GM21825 (cell line): ENCODE data around the gene C1orf141.
"Not testable (repeated sequence)": the region's sequence is repeated elsewhere in the genome, so short reads cannot be mapped to it uniquely, and the experiment has no call there.

Experiments
- ATAC-seq: cut with Tn5 transposase; IDR thresholded peaks from one replicate; pipeline ENCODE4 v1.9.1; 2021; ENCODE audit warnings: mild to moderate bottlenecking, moderate library complexity; ENCODE audit not compliant: unreplicated experiment

C1orf141 gene

DNA sequence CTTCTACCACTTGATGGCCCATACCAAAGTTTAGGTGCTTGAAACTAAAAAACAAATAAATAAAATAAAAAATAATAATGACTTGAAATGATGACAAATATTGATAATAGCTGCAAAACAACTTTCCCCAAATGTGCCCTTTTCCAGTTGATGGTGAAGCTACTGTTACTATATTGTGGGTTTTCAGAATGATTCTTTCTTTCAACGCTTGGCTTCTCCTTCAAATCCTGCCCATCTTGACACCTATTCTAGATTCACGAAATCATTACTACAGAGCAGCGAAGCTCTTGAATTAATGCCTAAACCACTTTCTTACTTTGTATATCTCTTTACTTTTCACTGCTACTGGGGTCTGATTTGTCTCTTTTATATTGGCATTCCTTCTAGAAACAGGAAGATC, 9.2 kb upstream of the C1orf141 start:
- no peak for ATAC-seq

DNA sequence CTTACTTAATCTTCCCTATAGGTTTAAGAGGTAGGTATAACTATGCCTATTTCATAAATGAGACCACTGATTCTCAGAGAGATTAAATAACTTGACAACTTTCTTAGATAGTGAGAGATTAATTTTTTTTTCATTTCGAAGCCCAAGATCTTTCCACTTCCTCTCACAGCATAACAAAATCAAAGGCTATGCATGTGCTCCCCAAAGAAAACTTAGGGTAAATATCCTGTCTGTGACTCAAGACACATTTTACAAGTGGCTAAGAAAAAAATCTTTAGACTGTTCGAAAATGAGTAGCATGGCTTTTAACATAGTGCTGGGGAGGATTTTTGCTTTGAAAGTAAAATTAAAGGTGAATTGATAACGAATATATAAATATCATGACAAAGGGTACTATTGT, 8.2 kb upstream of the C1orf141 start:
- no peak for ATAC-seq

DNA sequence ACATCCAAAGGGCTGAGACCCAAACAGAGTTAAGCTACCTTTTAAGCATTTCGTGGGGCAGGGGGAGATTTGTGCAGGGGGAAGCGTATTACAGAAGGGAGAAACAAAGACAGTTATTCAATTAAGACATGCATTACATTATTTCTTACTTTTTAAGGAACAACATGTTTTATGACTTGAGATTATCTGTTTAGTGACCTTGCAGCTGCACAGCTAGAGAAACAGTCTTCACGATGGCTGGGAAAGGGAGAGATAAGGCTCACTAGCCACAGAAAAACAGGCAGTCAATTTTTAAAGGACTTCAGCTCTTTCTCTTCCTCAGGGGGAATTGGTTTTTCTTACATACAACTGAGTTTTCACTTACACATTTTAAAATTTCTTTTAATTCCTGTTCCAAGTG, 7.1 kb upstream of the C1orf141 start:
- ATAC-seq = not testable (repeated sequence)

DNA sequence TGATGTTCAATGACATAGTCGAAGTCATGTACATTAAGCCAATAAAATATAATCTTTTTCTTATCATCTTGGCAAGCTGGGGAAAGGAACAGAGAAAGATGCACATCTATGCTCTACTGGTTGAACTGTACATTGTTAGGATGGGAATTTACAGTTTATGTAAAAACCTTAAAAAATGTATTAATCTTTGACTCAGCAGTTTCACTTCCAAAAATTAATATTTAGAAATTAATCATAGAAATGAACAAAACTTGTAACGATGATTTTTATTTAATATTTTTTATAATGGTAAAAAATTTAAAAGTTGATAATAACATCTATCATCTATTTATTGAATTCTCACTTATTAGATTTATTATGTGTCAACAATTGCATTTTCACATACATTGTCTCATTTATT, 5.7 kb upstream of the C1orf141 start:
- no peak for ATAC-seq

DNA sequence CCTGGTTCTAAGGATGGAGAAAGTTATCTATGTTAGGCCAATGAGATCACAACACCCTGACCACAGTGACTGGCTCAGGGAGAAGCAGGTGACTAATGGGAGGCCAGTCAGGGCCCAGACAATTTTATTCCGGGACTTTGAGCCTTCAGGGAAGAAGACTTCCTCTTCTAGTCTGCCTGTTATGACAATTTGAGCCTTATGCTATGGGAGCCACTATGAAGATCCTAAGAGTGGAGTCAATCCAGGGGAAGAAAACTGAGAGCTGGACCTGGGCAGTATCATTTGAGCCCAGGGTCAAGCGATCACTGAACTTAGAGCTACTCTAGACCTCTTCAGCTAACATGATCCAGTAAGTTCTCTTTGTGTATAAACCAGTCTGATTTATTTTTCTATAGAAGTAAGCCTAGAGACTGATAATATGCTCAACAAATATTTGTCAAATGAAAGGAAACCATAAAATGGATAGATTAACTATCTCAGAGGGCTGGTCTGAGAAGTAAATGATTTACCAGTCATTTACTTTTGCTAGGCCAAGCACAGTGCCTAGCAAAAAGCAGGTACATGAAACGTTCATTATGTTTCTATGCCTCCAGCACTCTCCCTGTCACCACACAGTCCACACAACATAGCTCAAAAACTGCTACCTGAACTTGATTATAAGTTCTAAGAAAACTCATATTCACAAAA, 4.2 kb upstream of the C1orf141 start:
- ATAC-seq = no peak

DNA sequence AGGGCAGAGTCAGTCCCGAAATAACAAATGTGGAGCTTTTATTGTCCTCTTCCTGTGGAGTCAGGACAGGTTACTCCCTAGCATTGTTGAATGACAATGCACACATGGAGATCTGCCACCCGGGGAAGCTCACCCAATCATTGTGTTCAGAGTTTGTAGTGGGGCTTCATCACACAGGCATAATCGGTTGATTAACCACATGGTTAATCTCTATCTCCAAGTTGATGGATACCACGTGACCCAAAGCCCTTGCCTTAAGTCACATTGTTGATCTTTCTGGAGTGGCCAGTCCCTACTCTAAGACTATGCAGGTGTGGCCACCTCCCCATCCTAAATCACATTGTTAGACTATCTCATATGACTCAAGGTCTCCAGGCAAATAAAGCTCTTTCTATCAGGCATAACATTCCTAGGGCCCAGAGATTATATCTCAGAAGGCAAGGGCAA, 2.6 kb upstream of the C1orf141 start:
- ATAC-seq = no peak

DNA sequence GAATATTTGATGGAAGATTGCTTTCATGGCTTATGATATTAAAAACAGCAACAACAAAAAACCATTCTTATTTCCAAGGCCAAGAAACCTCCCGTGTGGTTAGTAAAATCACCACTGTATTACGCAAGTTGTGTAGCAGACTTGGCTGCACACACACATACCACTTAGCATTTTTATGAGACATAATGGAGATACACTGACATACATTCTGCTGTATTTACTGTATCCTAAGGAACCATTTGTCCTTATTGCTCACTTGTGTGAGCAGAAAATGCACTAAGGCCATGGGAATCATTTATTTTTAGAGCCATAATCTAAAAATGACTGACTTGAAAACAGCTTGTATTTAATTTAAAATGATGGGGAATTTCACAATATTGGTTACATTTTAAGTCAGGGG, 584 bp upstream of the C1orf141 start:
- no peak for ATAC-seq

DNA sequence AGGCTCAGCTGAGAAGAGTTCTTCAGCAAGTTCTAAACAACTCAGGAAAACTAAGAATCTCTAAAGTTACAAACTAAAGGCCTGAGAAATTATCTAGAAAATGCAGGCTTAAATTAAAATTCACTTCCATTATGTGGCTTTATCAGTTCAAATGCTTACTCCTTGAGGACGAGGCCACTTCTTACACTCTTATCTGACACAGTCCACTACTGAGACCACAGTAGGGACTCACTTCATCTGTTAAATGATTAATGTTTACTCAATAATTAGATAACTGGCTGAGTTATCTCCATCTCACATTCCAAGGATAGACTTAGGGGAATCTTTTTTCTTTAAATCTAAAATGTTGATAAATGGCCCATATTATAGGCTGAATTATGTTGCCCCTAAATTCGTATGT, 1.6 kb downstream of the C1orf141 start:
- ATAC-seq = no peak

DNA sequence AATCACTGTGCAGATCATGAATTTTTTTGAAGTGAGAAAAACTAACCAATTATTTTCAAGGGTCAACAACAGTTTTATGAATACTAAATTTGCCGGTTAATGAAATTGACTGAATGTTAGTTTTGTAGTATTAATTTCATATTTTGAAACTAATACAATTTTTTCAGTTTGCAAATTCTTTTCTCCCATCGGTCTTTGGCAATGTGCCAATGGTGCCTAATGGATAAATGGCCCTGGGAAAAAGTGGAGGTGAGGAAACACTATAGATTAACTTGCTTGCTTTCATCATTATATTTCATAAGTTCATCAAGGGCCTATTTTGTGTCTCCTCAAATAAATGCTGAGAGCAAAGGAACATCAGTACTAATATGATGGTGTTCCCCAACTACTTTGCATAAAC, 4.1 kb downstream of the C1orf141 start:
- no peak for ATAC-seq

DNA sequence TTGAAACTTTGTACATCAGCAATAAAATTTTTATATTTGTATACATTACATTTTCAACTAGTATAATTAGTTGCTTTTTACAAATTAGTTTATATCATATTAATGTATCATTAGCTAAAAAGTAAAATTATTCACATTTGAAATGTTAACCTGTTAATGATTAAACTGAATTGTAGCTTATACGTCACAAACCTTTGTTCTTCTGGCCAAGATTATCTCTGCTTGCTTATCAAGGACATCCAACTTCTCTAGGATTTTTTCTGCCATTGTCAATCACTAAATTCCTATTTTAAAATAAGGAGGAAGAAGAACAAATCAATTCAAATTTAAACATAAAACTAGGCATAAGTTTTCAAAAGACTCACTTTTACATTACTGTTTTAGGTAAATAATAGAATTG, 7.8 kb downstream of the C1orf141 start:
- no peak for ATAC-seq

DNA sequence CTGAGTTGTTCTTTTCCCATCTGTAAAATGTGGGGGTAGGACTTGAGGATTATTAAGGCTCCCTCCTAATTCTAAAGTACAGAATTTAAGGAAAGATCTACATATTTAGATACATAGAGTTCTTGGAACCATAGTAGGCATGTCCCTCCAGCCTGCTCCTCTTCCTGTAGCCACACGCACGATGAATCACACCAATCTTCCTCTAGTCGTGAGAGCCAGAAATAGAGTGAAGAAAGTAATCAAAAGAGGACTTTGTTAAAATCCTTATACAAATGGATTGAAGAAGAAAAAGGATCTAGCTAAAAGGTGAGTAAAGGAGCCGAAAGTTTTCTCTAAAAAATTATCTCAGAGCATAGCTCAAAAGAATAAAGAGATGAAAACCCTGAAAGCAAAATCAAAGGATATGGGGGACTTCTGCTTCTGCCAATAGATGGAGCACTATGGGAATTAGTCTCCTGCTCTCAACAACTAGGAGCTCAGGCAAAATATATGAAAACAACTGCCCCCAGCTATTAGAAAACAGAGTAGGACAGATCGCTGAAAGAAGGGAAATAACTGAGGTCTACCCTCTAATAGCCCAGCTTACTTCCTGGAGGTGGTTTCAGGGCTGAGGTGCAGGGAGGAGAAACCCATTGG, 8.5 kb downstream of the C1orf141 start:
- ATAC-seq = no peak

DNA sequence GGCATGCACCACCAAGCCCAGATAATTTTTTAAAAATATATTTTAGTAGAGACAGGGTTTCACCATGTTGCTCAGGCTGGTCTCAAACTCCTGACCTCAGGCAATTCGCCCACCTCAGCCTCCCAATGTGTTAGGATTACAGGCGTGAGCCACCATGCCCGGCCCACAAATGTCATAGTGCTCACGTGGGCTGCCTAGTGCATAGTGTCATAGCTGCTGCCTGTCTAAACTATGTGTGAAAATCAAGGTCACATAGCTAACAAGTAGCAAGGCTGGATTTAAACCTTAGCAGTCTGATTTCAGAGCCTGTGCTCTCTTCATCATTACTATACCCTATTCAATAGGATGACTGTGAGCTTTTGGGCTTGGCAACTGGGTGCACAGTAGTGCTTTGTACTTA, 10.3 kb downstream of the C1orf141 start:
- ATAC-seq = no peak

DNA sequence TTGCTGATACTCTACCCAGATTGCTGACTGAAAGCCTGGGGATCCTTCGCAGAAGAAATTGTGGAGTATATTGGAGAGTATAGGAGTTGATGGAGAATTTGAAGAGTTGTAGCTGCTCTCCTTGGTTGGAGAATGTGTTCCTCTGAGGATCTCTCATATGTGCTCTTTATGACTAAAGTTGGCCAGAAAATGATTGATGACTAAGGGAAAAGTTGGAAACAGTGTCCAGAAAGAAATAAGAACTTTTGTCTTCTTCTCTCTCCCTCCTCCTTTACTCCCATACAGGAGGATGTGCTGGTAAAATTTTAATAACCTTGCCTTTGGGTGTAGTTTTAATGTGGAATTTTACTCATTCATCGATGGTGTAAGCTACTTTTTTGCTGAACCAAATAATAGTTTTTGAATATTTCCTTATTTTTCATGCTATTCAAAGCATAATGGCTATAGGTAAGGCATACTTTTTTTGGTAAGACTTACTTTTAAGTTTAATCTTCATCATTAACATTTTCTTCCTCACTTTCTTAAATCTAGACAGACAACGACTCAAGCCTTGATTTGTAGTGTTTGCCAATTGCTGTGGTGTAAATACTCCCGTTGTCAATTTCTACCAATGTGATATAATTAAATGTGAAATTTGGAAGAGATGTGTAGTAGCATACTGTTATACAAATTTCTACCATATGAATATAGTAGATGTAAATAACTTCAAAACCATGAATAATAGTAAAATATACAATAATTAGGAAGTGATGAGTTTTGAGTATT, 13.7 kb downstream of the C1orf141 start:
- ATAC-seq = no peak

DNA sequence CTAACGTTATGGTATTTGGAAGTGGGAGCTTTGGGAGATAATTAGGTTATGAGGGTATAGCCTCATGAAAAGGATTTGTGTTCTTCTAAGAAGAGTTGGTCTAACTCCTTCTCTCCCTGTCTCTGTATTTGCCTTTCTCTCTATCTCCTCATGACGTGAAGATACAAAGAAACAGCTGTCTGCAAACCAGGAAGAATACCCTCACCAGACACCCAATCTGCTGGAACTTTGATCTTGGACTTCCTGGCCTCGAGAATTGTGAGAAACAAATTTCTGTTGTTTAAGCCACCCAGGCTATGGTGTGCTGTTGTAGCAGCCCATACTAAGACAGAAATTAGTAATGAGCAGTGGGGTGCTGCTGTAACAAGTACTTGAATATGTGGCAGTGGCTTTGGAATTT, 16.1 kb downstream of the C1orf141 start:
- no peak for ATAC-seq

DNA sequence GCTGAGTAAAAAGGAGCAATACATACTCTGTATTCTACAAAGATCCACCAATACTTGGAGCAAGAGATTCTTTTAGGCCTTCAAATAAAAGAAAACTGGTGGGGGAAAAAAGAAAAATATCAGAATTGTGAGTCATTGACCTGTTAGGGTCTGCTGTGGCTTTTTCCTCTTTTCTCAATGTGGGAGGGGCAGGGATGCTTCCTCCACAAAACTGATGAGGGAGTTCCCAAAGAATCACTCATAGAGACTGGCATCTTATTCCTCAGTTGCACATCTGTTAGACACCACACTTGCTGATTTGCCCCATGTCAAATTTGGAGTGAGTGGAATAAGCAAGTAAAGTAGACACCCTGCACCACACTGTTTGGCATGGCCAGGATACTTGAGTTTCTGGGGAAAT, 16.6 kb downstream of the C1orf141 start:
- ATAC-seq = no peak

DNA sequence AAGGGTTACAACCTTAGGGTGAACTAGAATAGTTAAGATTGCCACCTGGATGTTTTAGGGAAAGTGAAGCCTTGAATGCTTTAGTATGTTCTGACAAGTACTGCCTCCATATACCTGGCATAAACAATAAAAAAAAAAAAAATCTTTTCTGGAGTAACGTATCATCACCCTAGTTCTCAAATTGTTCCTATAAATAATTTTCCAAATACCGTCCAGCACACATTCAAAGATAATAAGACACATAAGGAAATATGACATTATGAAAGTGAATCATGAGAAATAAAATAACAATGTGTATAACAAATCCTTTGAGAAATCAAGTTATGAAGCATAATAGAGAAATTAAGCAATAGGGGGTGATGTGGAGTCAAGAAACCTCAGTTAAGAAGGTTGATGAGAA, 20.6 kb downstream of the C1orf141 start:
- no peak for ATAC-seq

DNA sequence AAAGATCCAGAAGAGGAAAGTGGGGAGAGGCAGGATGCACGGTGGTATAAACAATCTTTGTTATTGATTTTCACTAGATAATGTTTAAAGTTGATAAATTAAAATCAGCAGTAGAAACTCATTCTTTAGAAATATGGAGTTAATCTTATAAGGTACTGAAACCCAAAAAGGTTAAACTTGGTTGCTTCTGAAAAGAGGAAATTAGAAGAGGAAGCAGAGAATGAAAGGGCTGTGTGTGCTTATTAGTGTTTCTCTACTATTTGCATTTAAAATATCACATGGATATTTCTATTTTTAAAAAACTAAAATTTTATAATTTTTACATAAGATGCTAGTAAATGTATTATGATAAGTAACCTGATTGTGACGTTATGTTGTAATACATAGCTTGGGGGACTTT, 24.4 kb downstream of the C1orf141 start:
- peak; percentile 61 for ATAC-seq

DNA sequence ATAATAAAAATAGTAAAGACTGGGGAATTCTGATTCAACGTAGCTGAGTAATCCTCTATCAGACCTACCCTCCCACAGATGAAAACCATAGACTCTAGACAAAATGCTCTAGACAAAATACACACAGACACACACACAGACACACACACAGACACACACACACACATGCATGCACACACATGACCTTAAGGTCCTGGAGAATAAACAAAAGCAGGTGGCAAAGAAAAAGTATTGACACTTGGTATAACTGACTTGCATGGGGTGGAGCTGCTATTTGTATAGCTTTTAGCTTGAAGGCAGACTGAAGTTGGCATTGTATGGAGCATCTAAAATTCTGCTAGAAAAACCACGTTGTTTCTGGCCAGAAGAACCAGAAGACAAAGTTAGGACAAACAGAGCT, 29.3 kb downstream of the C1orf141 start:
- no peak for ATAC-seq

DNA sequence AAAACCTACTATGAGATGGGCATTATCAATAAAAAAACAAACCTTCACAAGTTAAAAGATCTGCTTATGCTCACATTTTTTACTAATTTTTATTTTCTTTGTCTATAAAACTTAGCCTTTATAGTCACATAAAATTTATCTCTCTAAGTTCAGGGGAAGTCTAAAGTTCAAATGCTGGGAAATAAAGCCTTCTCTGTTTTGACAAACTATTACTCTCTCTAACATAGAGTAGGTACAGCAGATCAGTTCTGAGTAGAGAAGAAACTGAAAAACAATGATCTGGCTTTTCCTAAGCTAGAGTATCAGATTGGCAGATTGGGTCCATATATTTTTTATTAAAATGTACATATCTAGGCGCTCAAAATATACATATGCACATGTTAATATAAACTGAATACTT, 31.2 kb downstream of the C1orf141 start:
- no peak for ATAC-seq

DNA sequence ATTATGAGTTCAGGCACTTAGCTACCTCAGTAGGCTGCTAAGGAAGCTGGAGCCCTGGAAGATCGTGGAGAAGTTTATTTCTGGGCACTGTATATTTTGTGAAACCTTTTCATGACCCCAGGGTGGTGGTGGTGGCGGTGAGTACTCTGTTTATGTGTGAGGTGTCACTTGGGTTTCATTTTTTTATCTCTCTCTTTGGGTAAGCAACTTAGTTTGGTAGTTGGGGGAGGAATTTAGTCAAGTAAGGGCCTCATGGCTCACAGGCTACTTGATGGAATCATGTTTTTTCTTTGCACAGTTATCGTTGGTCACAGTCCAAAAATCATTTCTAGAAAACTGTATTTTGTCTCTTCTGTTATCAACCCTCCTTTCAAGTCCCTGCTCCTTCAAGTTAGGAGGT, 33.9 kb downstream of the C1orf141 start:
- no peak for ATAC-seq

DNA sequence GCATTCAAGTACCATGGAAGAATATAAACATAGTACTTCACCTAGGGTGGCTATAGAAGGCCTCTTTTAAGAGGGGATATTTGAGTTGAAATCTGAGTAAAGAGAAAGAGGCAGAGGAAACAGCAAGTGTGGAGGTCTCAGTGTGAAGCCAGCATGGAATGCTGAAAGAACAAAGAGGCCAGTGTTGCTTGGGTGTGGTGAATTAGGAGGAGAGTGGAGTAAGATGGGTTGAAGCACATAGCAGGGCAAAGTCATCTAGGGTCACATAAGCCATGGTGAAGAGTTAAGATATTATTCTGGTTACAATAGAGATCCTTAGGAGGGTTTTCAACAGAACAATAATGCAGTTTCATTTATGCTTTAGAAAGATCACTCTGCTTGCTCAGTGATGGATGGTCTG, 37.5 kb downstream of the C1orf141 start:
- no peak for ATAC-seq

DNA sequence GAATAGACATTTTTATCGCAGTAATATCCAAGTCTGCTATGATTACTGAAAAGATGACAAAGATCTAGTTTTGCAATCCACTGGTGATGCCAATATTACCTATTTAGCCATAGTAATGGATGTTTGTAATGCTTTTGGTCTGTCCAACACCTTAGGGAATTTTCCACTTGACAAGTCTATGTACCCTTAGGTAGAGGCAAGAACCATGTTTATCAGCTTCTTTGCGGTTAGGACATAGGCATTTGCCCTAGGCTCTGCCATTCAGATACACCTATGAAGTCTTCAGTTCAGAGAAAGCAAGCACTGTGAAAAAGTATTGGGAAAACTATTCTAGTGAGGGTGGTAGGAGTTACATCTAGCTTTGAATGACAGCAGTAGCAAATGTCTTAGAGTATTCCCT, 40.6 kb downstream of the C1orf141 start:
- ATAC-seq = no peak
